ENCODE data around the gene EHD1. TPM values are rescaled to one million over a fixed set of nuclear protein-coding genes. Genes with fewer than 3 reads are reported as not detected.
"Not testable (repeated sequence)": the region's sequence is repeated elsewhere in the genome, so short reads cannot be mapped to it uniquely, and the experiment has no call there.

EHD1 gene
- total and polyA plus RNA-seq, 2 experiments from 2014 or later, result 70.0 to 119 TPM

- Histone ChIP-seq H3K4me3 (no peak overlapping the region), H3K27ac (no peak overlapping the region), H3K27me3 (no peaks in the 10 kb centered on the region), H3K4me1 (ENCODE audit: low read depth) (no peaks in the 10 kb centered on the region), H3K9me3 (ENCODE audit: low read depth) (no peaks in the 10 kb centered on the region), H3K36me3 (no peaks in the 10 kb centered on the region)
- TF ChIP-seq, protein P1, sequence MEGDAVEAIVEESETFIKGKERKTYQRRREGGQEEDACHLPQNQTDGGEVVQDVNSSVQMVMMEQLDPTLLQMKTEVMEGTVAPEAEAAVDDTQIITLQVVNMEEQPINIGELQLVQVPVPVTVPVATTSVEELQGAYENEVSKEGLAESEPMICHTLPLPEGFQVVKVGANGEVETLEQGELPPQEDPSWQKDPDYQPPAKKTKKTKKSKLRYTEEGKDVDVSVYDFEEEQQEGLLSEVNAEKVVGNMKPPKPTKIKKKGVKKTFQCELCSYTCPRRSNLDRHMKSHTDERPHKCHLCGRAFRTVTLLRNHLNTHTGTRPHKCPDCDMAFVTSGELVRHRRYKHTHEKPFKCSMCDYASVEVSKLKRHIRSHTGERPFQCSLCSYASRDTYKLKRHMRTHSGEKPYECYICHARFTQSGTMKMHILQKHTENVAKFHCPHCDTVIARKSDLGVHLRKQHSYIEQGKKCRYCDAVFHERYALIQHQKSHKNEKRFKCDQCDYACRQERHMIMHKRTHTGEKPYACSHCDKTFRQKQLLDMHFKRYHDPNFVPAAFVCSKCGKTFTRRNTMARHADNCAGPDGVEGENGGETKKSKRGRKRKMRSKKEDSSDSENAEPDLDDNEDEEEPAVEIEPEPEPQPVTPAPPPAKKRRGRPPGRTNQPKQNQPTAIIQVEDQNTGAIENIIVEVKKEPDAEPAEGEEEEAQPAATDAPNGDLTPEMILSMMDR (IDR thresholded peaks at IDR 0.05; ENCODE audit: low read depth, low read length), result no peak
- no peak for DNase-seq (ENCODE audit: low read depth in 1 of 2, low spot score in 1 of 2)
Measured at GRCh38 chr11:64817476-64817875, 60.9 kb downstream of the EHD1 start.

DNA sequence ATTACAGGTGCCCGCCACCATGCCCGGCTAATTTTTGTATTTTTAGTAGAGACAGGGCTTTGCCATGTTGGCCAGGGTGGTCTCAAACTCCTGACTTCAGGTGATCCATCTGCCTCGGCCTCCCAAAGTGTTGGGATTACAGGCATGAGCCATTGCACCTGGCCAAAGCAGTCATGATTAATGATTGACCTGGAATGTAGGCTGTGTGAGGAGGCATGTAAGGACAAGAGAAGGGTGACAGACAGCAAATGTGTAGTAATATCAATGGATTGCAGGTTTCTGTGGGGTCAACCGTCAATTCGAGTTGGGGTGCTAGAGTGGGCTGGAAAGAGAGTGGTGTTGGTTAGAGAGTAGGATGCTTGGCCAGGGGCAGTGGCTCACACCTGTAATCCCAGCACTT lies 63.0 kb downstream of the EHD1 start:
- H3K4me1 ChIP-seq (ENCODE audit: low read depth); H3K4me3 ChIP-seq; H3K9me3 ChIP-seq (ENCODE audit: low read depth); H3K27me3 ChIP-seq; H3K36me3 ChIP-seq; DNase-seq (ENCODE audit: low read depth in 1 of 2, low spot score in 1 of 2); H3K27ac ChIP-seq: not testable (repeated sequence)

DNA sequence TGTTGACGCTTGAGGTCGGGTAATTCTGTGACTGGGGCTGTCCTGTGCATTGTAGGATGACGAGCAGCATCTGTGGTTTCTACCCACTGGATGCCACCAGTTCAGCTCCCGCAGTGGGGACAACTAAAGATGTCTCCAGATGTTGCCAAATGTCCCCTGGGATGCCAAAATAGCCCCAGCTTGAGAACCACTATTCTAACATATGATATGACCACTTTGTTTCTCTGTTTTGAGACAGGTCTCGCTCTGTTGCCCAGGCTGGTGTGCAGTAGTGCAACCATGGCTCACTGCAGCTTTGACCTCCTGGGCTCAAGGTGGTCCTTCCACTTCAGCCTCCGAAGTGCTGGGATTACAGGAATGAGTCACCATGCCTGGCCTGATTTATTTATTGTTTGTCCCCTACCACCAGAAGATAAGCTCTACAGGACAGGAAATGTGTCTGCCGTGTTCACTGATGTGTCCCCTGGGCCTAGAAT lies 63.7 kb downstream of the EHD1 start:
- Histone ChIP-seq H3K4me1 (ENCODE audit: low read depth) (no peaks in the 10 kb centered on the region), H3K36me3 (no peaks in the 10 kb centered on the region), H3K27ac (no peak overlapping the region), H3K27me3 (no peaks in the 10 kb centered on the region), H3K9me3 (ENCODE audit: low read depth) (no peaks in the 10 kb centered on the region), H3K4me3 (no peak overlapping the region)
- no peak for DNase-seq (ENCODE audit: low read depth in 1 of 2, low spot score in 1 of 2)
- TF ChIP-seq, protein P1 (IDR thresholded peaks at IDR 0.05; ENCODE audit: low read depth, low read length), result no peak

GRCh38 chr11:64813826-64814225 lies 64.6 kb downstream of the EHD1 start:
- no peaks in the 10 kb centered on the region for H3K4me1 ChIP-seq (ENCODE audit: low read depth)
- no peaks in the 10 kb centered on the region for H3K9me3 ChIP-seq (ENCODE audit: low read depth)
- no peak overlapping the region for H3K27ac ChIP-seq
- TF ChIP-seq, protein P1 (IDR thresholded peaks at IDR 0.05; ENCODE audit: low read depth, low read length), result no peak
- no peaks in the 10 kb centered on the region for H3K36me3 ChIP-seq
- H3K27me3 ChIP-seq, result no peaks in the 10 kb centered on the region
- DNase-seq (ENCODE audit: low read depth in 1 of 2, low spot score in 1 of 2), result no peak
- no peak overlapping the region for H3K4me3 ChIP-seq

GRCh38 chr11:64810891-64811272 lies 67.5 kb downstream of the EHD1 start:
- Histone ChIP-seq H3K9me3 (ENCODE audit: low read depth) (no peaks in the 10 kb centered on the region), H3K27me3 (no peaks in the 10 kb centered on the region), H3K4me1 (ENCODE audit: low read depth) (no peaks in the 10 kb centered on the region), H3K36me3 (peaks cover 6% of the 10 kb centered on the region), H3K4me3 (peak overlapping the region; percentile 97), H3K27ac (no peak overlapping the region)
- TF ChIP-seq, protein P1 (IDR thresholded peaks at IDR 0.05; ENCODE audit: low read depth, low read length), result no peak
- no peak for DNase-seq (ENCODE audit: low read depth in 1 of 2, low spot score in 1 of 2)

- no peaks in the 10 kb centered on the region for H3K27me3 ChIP-seq
- peak; percentile 98 to 99 for DNase-seq (ENCODE audit: low read depth in 1 of 2, low spot score in 1 of 2)
- H3K9me3 ChIP-seq (ENCODE audit: low read depth), result no peaks in the 10 kb centered on the region
- H3K36me3 ChIP-seq, result peaks cover 11% of the 10 kb centered on the region
- peak within 1 kb of the TSS; percentile 97 for H3K4me3 ChIP-seq
- no peaks in the 10 kb centered on the region for H3K4me1 ChIP-seq (ENCODE audit: low read depth)
- peak within 1 kb of the TSS; percentile 26 for H3K27ac ChIP-seq
- TF ChIP-seq, protein P1 (IDR thresholded peaks at IDR 0.05; ENCODE audit: low read depth, low read length), result no peak
Measured at GRCh38 chr11:64810271-64810890, 68.0 kb downstream of the EHD1 start, which contains the start of gene MEN1. Gene MEN1, minus strand, starts transcription at chr11:64810551. Its CDS starts 442 bp downstream, at chr11:64810109.
